GM21737 (cell line): ENCODE results near the gene NR1D1.

Experiments used
- ATAC-seq: cut with Tn5 transposase; IDR thresholded peaks from one replicate; pipeline ENCODE4 v1.9.1; 2021; ENCODE audit warnings: mild to moderate bottlenecking, moderate library complexity; ENCODE audit not compliant: unreplicated experiment

NR1D1 gene

DNA sequence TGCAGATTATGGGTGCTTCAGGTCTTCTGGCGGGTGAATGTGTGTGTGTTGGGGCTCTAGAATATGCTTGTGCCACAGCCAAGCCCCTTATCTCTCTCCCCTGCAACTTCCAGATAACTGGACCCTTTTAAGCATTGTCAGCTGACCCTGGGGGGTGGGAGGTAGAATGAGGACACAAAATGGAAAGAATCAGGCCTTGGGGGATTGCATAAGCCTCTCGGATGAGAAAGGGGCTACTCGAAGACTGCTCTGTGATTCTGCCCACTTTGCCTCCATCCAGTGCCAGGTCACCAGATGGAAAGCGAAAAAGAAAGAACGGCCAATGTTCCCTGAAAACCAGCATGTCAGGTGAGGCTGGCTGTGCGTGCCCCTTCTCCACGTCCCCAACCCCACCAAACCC is 23.8 kb downstream of the NR1D1 start:
- ATAC-seq = no peak

GRCh38 chr17:40075942-40076498 is 24.4 kb downstream of the NR1D1 start:
- no peak for ATAC-seq

GRCh38 chr17:40075201-40075941 is 25.0 kb downstream of the NR1D1 start:
- ATAC-seq = no peak

GRCh38 chr17:40074871-40075200 is 25.6 kb downstream of the NR1D1 start:
- ATAC-seq = no peak

GRCh38 chr17:40074175-40074512 is 26.2 kb downstream of the NR1D1 start:
- ATAC-seq = no peak

- ATAC-seq = no peak
Observed at GRCh38 chr17:40073454-40074174, 26.8 kb downstream of the NR1D1 start.

DNA sequence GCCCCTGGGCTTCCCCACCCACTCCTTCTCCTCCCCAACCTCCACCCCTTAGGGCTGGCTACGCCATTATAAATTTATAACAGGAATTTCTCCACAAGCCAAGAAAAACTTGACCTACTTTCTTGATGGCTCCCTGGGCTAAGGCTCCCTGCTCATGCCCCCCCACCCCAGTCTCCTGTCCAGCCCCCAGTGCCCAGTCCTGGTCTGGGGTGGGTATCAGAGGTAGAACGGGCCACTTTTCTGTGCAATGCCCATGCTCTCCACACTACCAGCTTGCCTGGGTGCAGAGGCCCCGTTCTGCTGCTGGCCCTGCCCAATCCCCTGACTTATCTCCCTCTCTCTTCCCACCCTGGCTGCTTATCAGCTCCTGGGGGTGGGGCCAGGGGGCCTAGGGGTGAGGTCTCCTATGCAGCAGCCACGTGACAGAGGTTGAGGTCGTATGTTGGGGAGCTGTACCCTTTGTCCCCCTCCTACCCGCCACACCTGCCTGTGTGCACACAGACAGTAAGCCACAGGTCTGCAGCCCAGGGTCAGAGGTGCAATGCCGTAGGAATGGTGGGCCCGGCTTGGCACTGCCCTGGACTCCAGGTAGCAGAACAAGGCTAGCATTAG is 27.5 kb downstream of the NR1D1 start:
- ATAC-seq = no peak

DNA sequence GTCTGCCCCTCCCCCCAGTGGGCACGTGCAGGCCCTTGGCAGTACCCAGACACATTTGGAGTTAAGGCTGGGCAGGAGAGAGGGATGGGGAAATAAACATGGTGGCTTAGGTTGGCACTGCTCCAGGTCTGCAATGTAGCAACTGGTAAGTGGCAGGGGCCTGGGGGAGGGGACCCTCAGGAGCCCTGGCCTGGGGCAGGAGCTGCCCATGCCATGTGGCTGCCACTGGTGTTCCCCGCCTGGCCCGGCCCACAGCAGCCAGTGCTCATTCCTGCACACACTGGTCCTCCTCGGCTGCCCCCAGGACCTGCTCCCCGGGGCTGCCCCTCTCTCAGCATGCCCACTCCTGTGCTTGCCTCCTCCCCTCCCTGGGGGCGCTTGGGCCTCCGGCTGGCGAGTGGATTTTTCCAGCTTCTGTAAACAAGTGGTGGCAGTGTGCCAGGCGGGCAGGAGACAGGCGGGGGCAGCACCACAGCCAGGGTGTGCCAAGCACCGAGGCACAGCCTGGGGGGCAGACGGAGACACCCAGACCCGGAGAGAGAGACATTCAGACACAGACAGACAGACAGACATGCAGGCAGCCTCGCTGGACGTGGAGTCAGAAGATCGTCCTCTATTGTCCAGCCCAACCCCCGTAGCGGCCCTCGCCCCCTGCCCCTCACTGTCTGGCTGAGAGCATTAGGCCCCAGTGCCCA is 28.2 kb downstream of the NR1D1 start:
- ATAC-seq = no peak

DNA sequence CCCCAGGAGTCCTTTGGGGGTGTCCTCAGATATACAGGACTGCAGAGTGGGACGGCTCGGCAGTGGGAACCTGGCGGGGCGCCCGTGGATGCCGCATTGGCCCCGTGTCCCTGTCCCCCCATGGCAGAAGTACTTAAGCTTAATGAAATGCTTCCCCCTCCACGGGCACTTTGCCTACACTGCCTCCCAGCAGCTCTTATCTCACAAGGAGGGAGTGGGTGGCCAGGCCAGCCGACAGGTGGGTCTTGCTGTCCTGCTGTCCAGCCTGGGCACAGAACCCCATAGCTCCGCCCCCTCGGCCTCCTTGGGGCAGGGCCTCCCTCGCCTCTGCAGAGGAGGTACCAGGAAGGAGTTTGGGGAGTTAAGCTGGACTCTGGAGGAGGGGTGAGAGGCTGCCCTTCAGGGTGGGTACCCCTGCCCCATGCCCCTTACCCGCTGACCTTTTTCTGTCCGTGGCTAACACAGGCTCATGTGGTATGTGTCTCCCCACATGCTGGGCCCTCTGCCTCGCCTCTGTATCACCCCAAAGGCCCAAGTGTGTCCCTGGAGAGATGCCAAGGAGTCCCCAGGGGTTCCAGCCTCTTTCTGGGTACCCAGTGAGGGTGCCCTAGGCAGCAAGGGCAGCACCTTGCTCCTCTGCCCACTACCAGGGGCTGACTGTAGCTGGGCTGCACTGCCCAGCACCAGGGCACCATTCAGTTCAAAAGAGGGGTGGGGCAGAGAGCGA is 28.9 kb downstream of the NR1D1 start:
- ATAC-seq = no peak

GRCh38 chr17:40070709-40071312 is 29.6 kb downstream of the NR1D1 start:
- ATAC-seq = no peak

GRCh38 chr17:40069751-40070708 is 30.4 kb downstream of the NR1D1 start:
- ATAC-seq = no peak

- no peak for ATAC-seq
Observed at GRCh38 chr17:40068917-40069750, 31.3 kb downstream of the NR1D1 start.

- ATAC-seq = no peak
Observed at GRCh38 chr17:40068584-40068916, 31.8 kb downstream of the NR1D1 start.

GRCh38 chr17:40068129-40068581 is 32.2 kb downstream of the NR1D1 start:
- ATAC-seq = no peak

- ATAC-seq = no peak
Observed at GRCh38 chr17:40067710-40068109, 32.7 kb downstream of the NR1D1 start.

DNA sequence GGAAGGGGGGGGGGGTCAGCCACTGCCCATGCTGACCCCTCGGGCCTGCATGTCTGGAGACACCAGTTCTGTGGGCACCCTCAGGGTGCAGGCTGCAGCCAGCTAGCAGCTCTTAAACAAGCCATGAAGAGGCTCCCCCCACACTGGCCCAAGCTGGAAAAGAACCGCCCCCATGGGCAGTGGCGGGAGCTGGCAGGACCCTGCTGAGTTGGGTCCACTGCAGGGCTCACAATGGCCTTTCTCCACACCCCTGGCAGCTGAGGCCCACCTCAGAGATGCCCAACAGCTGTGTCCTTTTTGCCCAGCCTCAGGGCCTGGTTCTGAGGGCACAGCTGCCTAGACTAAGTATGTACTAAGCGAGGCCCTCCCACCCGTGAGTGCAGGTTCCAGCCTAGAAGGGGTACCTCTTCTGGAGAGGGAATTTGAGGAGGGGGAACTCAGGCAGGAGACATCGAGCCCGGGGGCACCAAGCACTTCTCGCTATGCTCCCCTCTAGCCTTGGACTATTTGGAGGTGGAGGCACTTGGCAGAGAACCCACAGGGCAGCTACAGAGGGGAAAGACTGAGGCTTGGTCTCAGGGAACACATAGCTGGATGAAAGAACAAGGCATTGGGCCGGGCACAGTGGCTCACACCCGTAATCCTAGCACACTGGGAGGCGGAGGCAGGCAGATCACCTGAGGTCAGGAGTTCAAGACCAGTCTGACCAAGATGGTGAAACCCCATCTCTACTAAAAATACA is 34.4 kb downstream of the NR1D1 start:
- ATAC-seq = no peak

- no peak for ATAC-seq
Observed at GRCh38 chr17:40064971-40065768, 35.2 kb downstream of the NR1D1 start.
